ENCODE data around the gene NWD2. TPM values are rescaled to one million over a fixed set of nuclear protein-coding genes. Genes with fewer than 3 reads are reported as not detected.

The NWD2 gene
- total and polyA plus RNA-seq, 10 of the 15 experiments (the other 5 are each of a cell fraction or from before 2014, with no cell fraction given), result not detected

- TF ChIP-seq ZBTB33 (IDR thresholded peaks at IDR 0.05) (no peak), RELA (IDR thresholded peaks at IDR 0.05; ENCODE audit: borderline replicate concordance, partially characterized antibody) (no peak), BHLHE40 (IDR thresholded peaks at IDR 0.05; ENCODE audit: borderline replicate concordance in 1 of 2, low read depth in 2 of 2, low read length in 1 of 2) (no peak), KAT2A (conservative IDR thresholded peaks at IDR 0.05; ENCODE audit: control insufficient read depth, low read depth, low read length) (no peak), E4F1 (IDR thresholded peaks at IDR 0.05; ENCODE audit: borderline replicate concordance, partially characterized antibody) (no peak), SP1 (IDR thresholded peaks at IDR 0.05; ENCODE audit: low read depth, low read length) (no peak), NFYB (IDR thresholded peaks at IDR 0.05; ENCODE audit: insufficient read depth, low read depth, low read length) (no peak), BRCA1 (IDR thresholded peaks at IDR 0.05; ENCODE audit: low read depth, low read length) (no peak), YY1 (IDR thresholded peaks at IDR 0.05; ENCODE audit: low read depth, low read length) (no peak), POU2F2 (IDR thresholded peaks at IDR 0.05; ENCODE audit: borderline replicate concordance, low read depth, low read length) (no peak)
- TF ChIP-seq, protein P1, sequence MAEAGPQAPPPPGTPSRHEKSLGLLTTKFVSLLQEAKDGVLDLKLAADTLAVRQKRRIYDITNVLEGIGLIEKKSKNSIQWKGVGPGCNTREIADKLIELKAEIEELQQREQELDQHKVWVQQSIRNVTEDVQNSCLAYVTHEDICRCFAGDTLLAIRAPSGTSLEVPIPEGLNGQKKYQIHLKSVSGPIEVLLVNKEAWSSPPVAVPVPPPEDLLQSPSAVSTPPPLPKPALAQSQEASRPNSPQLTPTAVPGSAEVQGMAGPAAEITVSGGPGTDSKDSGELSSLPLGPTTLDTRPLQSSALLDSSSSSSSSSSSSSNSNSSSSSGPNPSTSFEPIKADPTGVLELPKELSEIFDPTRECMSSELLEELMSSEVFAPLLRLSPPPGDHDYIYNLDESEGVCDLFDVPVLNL (IDR thresholded peaks at IDR 0.05; ENCODE audit: low read depth, low read length), result no peak
These were observed 177.6 kb downstream of the NWD2 start (continued) for GRCh38 chr4:37422102-37422501.
